Astrocyte (in vitro differentiated cells and primary cell): Measurements from ENCODE around the gene SOX5. TPM values are rescaled to one million over a fixed set of nuclear protein-coding genes. Genes with fewer than 3 reads are reported as not detected.

ENCODE experiments used
- DNase-seq: peaks from one replicate; pipeline ENCODE4 v3.0.0-alpha.2; 2010; ENCODE audit warnings: low read depth
- FAIRE-seq: peaks from 2 replicates; lab custom pipeline; 2011; peaks lifted over from hg19 to GRCh38; lab: Jason Lieb, UNC
- H2AFZ ChIP-seq: 2 replicates; pipeline ENCODE4 v1.6.0; 2012; ENCODE audit warnings: low read depth, low read length, inconsistent platforms
- H3K27ac ChIP-seq: 2 replicates; pipeline ENCODE4 v1.5.1; 2011; ENCODE audit warnings: low read depth, low read length, inconsistent platforms
- H3K27me3 ChIP-seq: 2 replicates; pipeline ENCODE4 v1.6.0; 2011; ENCODE audit warnings: low read length, inconsistent platforms; ENCODE audit not compliant: insufficient read depth
- H3K36me3 ChIP-seq: 2 replicates; pipeline ENCODE4 v1.5.1; 2011; ENCODE audit warnings: low read length, inconsistent platforms; ENCODE audit not compliant: insufficient read depth
- H3K4me1 ChIP-seq: 2 replicates; pipeline ENCODE4 v1.5.1; 2011; ENCODE audit warnings: low read length, inconsistent platforms; ENCODE audit not compliant: insufficient read depth
- H3K4me2 ChIP-seq: 2 replicates; pipeline ENCODE4 v1.6.0; 2012; ENCODE audit warnings: low read length, inconsistent platforms
- H3K4me3 ChIP-seq: 2 replicates; pipeline ENCODE4 v1.5.1; 2011; ENCODE audit warnings: low read depth, mild to moderate bottlenecking, low read length, inconsistent platforms; ENCODE audit not compliant: insufficient read depth
- H3K79me2 ChIP-seq: 2 replicates; pipeline ENCODE4 v1.6.0; 2012; ENCODE audit warnings: mild to moderate bottlenecking, low read length, inconsistent platforms; ENCODE audit not compliant: insufficient read depth
- H3K9ac ChIP-seq: 2 replicates; pipeline ENCODE4 v1.6.0; 2012; ENCODE audit warnings: mild to moderate bottlenecking, low read length, inconsistent platforms
- H3K9me3 ChIP-seq: 2 replicates; pipeline ENCODE4 v1.5.1; 2012; ENCODE audit warnings: low read depth, mild to moderate bottlenecking, low read length, inconsistent platforms; ENCODE audit not compliant: insufficient read depth
- H4K20me1 ChIP-seq: 2 replicates; pipeline ENCODE4 v1.6.0; 2012; ENCODE audit warnings: low read length, inconsistent platforms; ENCODE audit not compliant: insufficient read depth
- H3K27ac Mint-ChIP-seq: one replicate; pipeline ENCODE4 v1.8.0; 2021; ENCODE audit warnings: mild to moderate bottlenecking, mixed read lengths; ENCODE audit not compliant: unreplicated experiment
- H3K27me3 Mint-ChIP-seq: one replicate; pipeline ENCODE4 v1.8.0; 2021; ENCODE audit warnings: low read depth, mixed read lengths; ENCODE audit not compliant: unreplicated experiment
- H3K36me3 Mint-ChIP-seq: one replicate; pipeline ENCODE4 v1.8.0; 2021; ENCODE audit warnings: low read depth, mixed read lengths; ENCODE audit not compliant: unreplicated experiment
- H3K4me1 Mint-ChIP-seq: one replicate; pipeline ENCODE4 v1.8.0; 2021; ENCODE audit warnings: low read depth, mixed read lengths; ENCODE audit not compliant: unreplicated experiment
- H3K4me3 Mint-ChIP-seq: one replicate; pipeline ENCODE4 v1.8.0; 2021; ENCODE audit warnings: mild to moderate bottlenecking, moderate library complexity, mixed read lengths; ENCODE audit not compliant: unreplicated experiment
- H3K9me3 Mint-ChIP-seq: one replicate; pipeline ENCODE4 v1.8.0; 2021; ENCODE audit warnings: mild to moderate bottlenecking, mixed read lengths; ENCODE audit not compliant: unreplicated experiment
- EZH2 ChIP-seq: IDR thresholded peaks from 2 replicates; pipeline ENCODE4 v1.6.1; 2012; ENCODE audit warnings: mild to moderate bottlenecking, low read length, inconsistent platforms; ENCODE audit not compliant: insufficient read depth
- total RNA-seq: library from RNA; stranded (reverse); gene quantifications from 2 replicates; pipeline ENCODE4 v1.2.1, GENCODE V29; 2021
- TF ChIP-seq, protein P1 (sequence below): IDR thresholded peaks from 2 replicates; pipeline ENCODE4 v1.5.1; 2011; ENCODE audit warnings: low read depth, mild to moderate bottlenecking, inconsistent platforms, low read length, moderate library complexity; ENCODE audit not compliant: insufficient read depth

SOX5 gene
- total RNA-seq, 1 donor from 2014 or later: 13.7 TPM

GRCh38 chr12:23596568-23596967, 352.9 kb downstream of the SOX5 start:
- FAIRE-seq (no peak), DNase-seq (no peak)
- H3K27ac Mint-ChIP-seq: no peak overlapping the region
- H3K36me3 Mint-ChIP-seq: peaks cover 13% of the 10 kb centered on the region
- Histone ChIP-seq H3K27ac (no peak overlapping the region), H3K79me2 (no peaks in the 10 kb centered on the region), H3K4me3 (no peak overlapping the region), H3K9me3 (peaks cover 4% of the 10 kb centered on the region), H3K9ac (no peak overlapping the region), H4K20me1 (no peaks in the 10 kb centered on the region), H2AFZ (no peak overlapping the region), H3K4me1 (no peaks in the 10 kb centered on the region), H3K27me3 (no peaks in the 10 kb centered on the region), H3K36me3 (no peaks in the 10 kb centered on the region), H3K4me2 (no peak overlapping the region)
- H3K4me1 Mint-ChIP-seq: no peaks in the 10 kb centered on the region
- H3K4me3 Mint-ChIP-seq: no peak overlapping the region
- no peaks in the 10 kb centered on the region for H3K27me3 Mint-ChIP-seq
- TF ChIP-seq, protein P1, sequence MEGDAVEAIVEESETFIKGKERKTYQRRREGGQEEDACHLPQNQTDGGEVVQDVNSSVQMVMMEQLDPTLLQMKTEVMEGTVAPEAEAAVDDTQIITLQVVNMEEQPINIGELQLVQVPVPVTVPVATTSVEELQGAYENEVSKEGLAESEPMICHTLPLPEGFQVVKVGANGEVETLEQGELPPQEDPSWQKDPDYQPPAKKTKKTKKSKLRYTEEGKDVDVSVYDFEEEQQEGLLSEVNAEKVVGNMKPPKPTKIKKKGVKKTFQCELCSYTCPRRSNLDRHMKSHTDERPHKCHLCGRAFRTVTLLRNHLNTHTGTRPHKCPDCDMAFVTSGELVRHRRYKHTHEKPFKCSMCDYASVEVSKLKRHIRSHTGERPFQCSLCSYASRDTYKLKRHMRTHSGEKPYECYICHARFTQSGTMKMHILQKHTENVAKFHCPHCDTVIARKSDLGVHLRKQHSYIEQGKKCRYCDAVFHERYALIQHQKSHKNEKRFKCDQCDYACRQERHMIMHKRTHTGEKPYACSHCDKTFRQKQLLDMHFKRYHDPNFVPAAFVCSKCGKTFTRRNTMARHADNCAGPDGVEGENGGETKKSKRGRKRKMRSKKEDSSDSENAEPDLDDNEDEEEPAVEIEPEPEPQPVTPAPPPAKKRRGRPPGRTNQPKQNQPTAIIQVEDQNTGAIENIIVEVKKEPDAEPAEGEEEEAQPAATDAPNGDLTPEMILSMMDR: no peak
- no peak for TF ChIP-seq EZH2
- H3K9me3 Mint-ChIP-seq: peaks cover 13% of the 10 kb centered on the region

DNA sequence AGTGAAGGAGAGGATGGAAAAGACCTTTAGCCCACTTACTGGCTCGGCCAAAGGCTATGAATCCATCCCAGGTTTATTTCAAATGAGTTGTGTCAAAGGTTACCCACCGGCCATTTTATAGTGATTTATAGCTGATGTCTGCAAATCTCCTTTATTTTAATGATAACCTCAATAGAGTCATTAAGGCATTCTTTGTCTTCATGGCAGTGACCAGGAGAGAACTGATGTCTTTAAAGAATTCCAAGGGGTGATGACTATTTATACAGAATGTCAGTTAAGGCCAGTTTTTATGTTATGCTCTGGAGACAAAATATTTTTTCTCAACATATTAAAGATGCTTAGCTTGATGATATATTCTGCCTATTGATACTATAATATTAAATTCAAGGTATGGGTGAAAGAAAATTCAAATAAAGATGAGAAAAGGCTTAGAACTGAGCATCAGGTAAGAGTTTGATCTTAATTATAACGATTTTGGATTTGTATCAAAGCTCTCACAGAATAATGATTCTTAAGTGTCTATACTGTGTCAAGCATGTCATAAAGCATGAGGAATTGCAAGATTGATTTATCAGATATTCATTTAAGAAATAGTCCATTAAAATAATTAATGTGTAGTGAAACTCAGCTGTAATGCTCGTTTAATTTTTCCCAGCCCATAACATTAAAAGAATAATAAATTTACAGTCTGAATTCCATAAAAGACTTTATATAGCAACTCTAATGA, 361.5 kb downstream of the SOX5 start:
- no peak overlapping the region for H3K4me2 ChIP-seq
- H4K20me1 ChIP-seq: no peaks in the 10 kb centered on the region
- H3K9me3 Mint-ChIP-seq: no peaks in the 10 kb centered on the region
- FAIRE-seq (no peak), DNase-seq (no peak)
- no peaks in the 10 kb centered on the region for H3K4me1 Mint-ChIP-seq
- H3K9me3 ChIP-seq: no peaks in the 10 kb centered on the region
- no peaks in the 10 kb centered on the region for H3K79me2 ChIP-seq
- H3K9ac ChIP-seq: no peak overlapping the region
- H3K4me3 Mint-ChIP-seq: no peak overlapping the region
- H3K27ac ChIP-seq: no peak overlapping the region
- H3K27me3 ChIP-seq: no peaks in the 10 kb centered on the region
- no peaks in the 10 kb centered on the region for H3K36me3 Mint-ChIP-seq
- no peak overlapping the region for H3K4me3 ChIP-seq
- no peaks in the 10 kb centered on the region for H3K36me3 ChIP-seq
- TF ChIP-seq, protein P1: no peak
- TF ChIP-seq EZH2: no peak
- no peaks in the 10 kb centered on the region for H3K4me1 ChIP-seq
- no peaks in the 10 kb centered on the region for H3K27me3 Mint-ChIP-seq
- H2AFZ ChIP-seq: no peak overlapping the region
- no peak overlapping the region for H3K27ac Mint-ChIP-seq

- no peaks in the 10 kb centered on the region for H3K4me1 ChIP-seq
- no peaks in the 10 kb centered on the region for H3K4me1 Mint-ChIP-seq
- FAIRE-seq: no peak
- H3K36me3 Mint-ChIP-seq: no peaks in the 10 kb centered on the region
- H3K4me2 ChIP-seq: no peak overlapping the region
- no peaks in the 10 kb centered on the region for H3K79me2 ChIP-seq
- no peaks in the 10 kb centered on the region for H3K9me3 ChIP-seq
- H3K4me3 ChIP-seq: no peak overlapping the region
- H3K27ac Mint-ChIP-seq: no peak overlapping the region
- TF ChIP-seq, protein P1: no peak
- TF ChIP-seq EZH2: no peak
- DNase-seq: no peak
- no peak overlapping the region for H3K4me3 Mint-ChIP-seq
- no peak overlapping the region for H2AFZ ChIP-seq
- no peaks in the 10 kb centered on the region for H4K20me1 ChIP-seq
- H3K9ac ChIP-seq: no peak overlapping the region
- H3K27ac ChIP-seq: no peak overlapping the region
- H3K27me3 ChIP-seq: no peaks in the 10 kb centered on the region
- no peaks in the 10 kb centered on the region for H3K36me3 ChIP-seq
- no peaks in the 10 kb centered on the region for H3K9me3 Mint-ChIP-seq
- no peaks in the 10 kb centered on the region for H3K27me3 Mint-ChIP-seq
Measured at GRCh38 chr12:23585782-23586163, 363.7 kb downstream of the SOX5 start.
